IMR-90 (cell line): ENCODE results near the gene CHI3L1. TPM values are rescaled to one million over a fixed set of nuclear protein-coding genes. Genes with fewer than 3 reads are reported as not detected.

Experiments used
- ATAC-seq: fragments of 200-7000 bp; cut with Tn5 transposase; 2 replicates; pipeline ENCODE4 v1.9.1; 2020; ENCODE audit warnings: low read depth, mild to moderate bottlenecking, moderate library complexity
- BruUV-seq: library from RNA; stranded (reverse); fragments of 400-500 nt; replicated peaks from 2 replicates; lab custom pipeline; 2021; lab: Mats Ljungman, UMichigan
- CTCF ChIA-PET: fragments of 300-600 bp; formaldehyde crosslinking; extraction: SDS; loops from one replicate; lab custom pipeline; 2021; ENCODE audit warnings: antibody characterized with exemption; lab: Yijun Ruan, JAX
- POLR2A ChIA-PET: fragments of 300-600 bp; sonication (Branson Sonifier 250); formaldehyde crosslinking; loops from one replicate; lab custom pipeline; 2022; ENCODE audit warnings: antibody characterized with exemption; ENCODE audit not compliant: unreplicated experiment; lab: Charles Lee
- DNase-seq: peaks from one replicate; pipeline ENCODE4 v3.0.0; 2013
- H2AFZ ChIP-seq: replicated peaks from 2 replicates; pipeline ENCODE3; 2013; ENCODE audit warnings: low read length, mild to moderate bottlenecking; ENCODE audit not compliant: poor library complexity
- H2AK5ac ChIP-seq: 2 replicates; pipeline ENCODE4 v1.6.1; 2013; ENCODE audit warnings: low read depth, low read length, inconsistent platforms
- H2AK9ac ChIP-seq: replicated peaks from 2 replicates; pipeline ENCODE3; 2013; ENCODE audit warnings: mild to moderate bottlenecking, low read depth, low read length, moderate library complexity; ENCODE audit not compliant: poor library complexity
- H2BK120ac ChIP-seq: 2 replicates; pipeline ENCODE4 v1.6.1; 2013; ENCODE audit warnings: low read depth, low read length, inconsistent platforms
- H2BK15ac ChIP-seq: 3 replicates; pipeline ENCODE4 v1.6.1; 2013; ENCODE audit warnings: low read depth, low read length, inconsistent platforms
- H2BK20ac ChIP-seq: 2 replicates; pipeline ENCODE4 v1.6.1; 2013; ENCODE audit warnings: low read depth, mild to moderate bottlenecking, inconsistent platforms, low read length, moderate library complexity
- H2BK5ac ChIP-seq: 2 replicates; pipeline ENCODE4 v1.6.1; 2013; ENCODE audit warnings: mild to moderate bottlenecking, low read depth, low read length, inconsistent platforms; ENCODE audit not compliant: poor library complexity, severe bottlenecking
- H3K14ac ChIP-seq: replicated peaks from 2 replicates; pipeline ENCODE4 v1.6.1; 2013; ENCODE audit warnings: low read depth, low read length, inconsistent platforms
- H3K18ac ChIP-seq: 2 replicates; pipeline ENCODE4 v1.6.1; 2013; ENCODE audit warnings: low read depth, low read length, control low read depth
- H3K23ac ChIP-seq: 2 replicates; pipeline ENCODE4 v1.6.1; 2013; ENCODE audit warnings: low read depth, low read length, inconsistent platforms
- H3K27ac ChIP-seq: 2 replicates; pipeline ENCODE4 v1.5.1; 2013; ENCODE audit warnings: mild to moderate bottlenecking, control low read depth, low read length; ENCODE audit not compliant: insufficient read depth
- H3K27me3 ChIP-seq: 2 replicates; pipeline ENCODE4 v1.6.1; 2013; ENCODE audit warnings: low read length; ENCODE audit not compliant: control insufficient read depth, insufficient read depth
- H3K36me3 ChIP-seq: 2 replicates; pipeline ENCODE4 v1.6.1; 2013; ENCODE audit warnings: low read length, mixed read lengths; ENCODE audit not compliant: control insufficient read depth, insufficient read depth
- H3K4ac ChIP-seq: 2 replicates; pipeline ENCODE4 v1.6.1; 2013; ENCODE audit warnings: low read depth, low read length, inconsistent platforms
- H3K4me1 ChIP-seq: 2 replicates; pipeline ENCODE4 v1.6.1; 2013; ENCODE audit warnings: low read length, mixed read lengths; ENCODE audit not compliant: control insufficient read depth, insufficient read depth
- H3K4me2 ChIP-seq: 2 replicates; pipeline ENCODE4 v1.6.1; 2013; ENCODE audit warnings: low read depth, mild to moderate bottlenecking, control low read depth, low read length, moderate library complexity
- H3K4me3 ChIP-seq: 2 replicates; pipeline ENCODE4 v1.5.1; 2013; ENCODE audit warnings: low read depth, mild to moderate bottlenecking, control low read depth, low read length, moderate library complexity; ENCODE audit not compliant: insufficient read depth
- H3K56ac ChIP-seq: 2 replicates; pipeline ENCODE4 v1.6.1; 2013; ENCODE audit warnings: low read length, inconsistent platforms; ENCODE audit not compliant: insufficient read depth; ENCODE audit errors: extremely low read depth
- H3K79me1 ChIP-seq, 2 experiments: 2 replicates each; pipeline ENCODE4 v1.6.1; 2013; ENCODE audit warnings: low read length in 2 of 2, inconsistent platforms in 1 of 2, low read depth in 1 of 2
- H3K9ac ChIP-seq: 2 replicates; pipeline ENCODE4 v1.6.1; 2013; ENCODE audit warnings: low read depth, low read length, control low read depth
- H3K9me1 ChIP-seq: 2 replicates; pipeline ENCODE4 v1.6.1; 2013; ENCODE audit warnings: low read length, inconsistent platforms; ENCODE audit not compliant: insufficient read depth
- H3K9me3 ChIP-seq: 2 replicates; pipeline ENCODE4 v1.6.1; 2013; ENCODE audit warnings: low read length; ENCODE audit not compliant: control insufficient read depth, insufficient read depth
- H4K20me1 ChIP-seq: 2 replicates; pipeline ENCODE4 v1.6.1; 2013; ENCODE audit warnings: low read length, inconsistent platforms; ENCODE audit not compliant: insufficient read depth
- H4K5ac ChIP-seq: 2 replicates; pipeline ENCODE4 v1.6.1; 2013; ENCODE audit warnings: mild to moderate bottlenecking, low read depth, low read length, control low read depth
- H4K8ac ChIP-seq, 2 experiments: 2 replicates each; pipeline ENCODE4 v1.6.1; 2013; ENCODE audit warnings: low read depth in 2 of 2, low read length in 2 of 2, control low read depth in 1 of 2, inconsistent platforms in 1 of 2
- H4K91ac ChIP-seq: 2 replicates; pipeline ENCODE4 v1.6.1; 2013; ENCODE audit warnings: low read depth, low read length, inconsistent platforms; ENCODE audit not compliant: insufficient read depth
- CEBPB ChIP-seq: IDR thresholded peaks from 2 replicates; pipeline ENCODE4 v1.6.1; 2012; ENCODE audit warnings: low read depth, low read length, improper control_type of control experiment
- ELK1 ChIP-seq: fragments of 150-350 bp; IDR thresholded peaks from 2 replicates; pipeline ENCODE4 v1.6.1; 2016; ENCODE audit warnings: low read depth, mild to moderate bottlenecking, low read length, moderate library complexity, borderline replicate concordance
- RAD21 ChIP-seq: IDR thresholded peaks from 2 replicates; pipeline ENCODE4 v1.6.1; 2012; ENCODE audit warnings: low read length, improper control_type of control experiment
- USF2 ChIP-seq: fragments of 150-350 bp; IDR thresholded peaks from 2 replicates; pipeline ENCODE4 v1.6.1; 2017; ENCODE audit warnings: mild to moderate bottlenecking, antibody characterized with exemption, low read length, low read depth
- WGBS, 2 experiments: methylation state at CpG; one replicate each; pipeline versions ENCODE4 v1.1.5 to v1.1.7; 2013; ENCODE audit warnings: missing lambda C conversion rate in 2 of 2; ENCODE audit not compliant: insufficient read length in 1 of 2; ENCODE audit errors: extremely low coverage in 2 of 2; 5-methylcytosine and 5-hydroxymethylcytosine counted together
- dilution Hi-C: fragments of 300-500 bp; cut with HindIII; formaldehyde crosslinking; loops from one replicate; pipeline ENCODE4 v1.14.3; 2018; ENCODE audit warnings: low sequenced_read_pairs; ENCODE audit not compliant: unreplicated experiment
- in situ Hi-C: fragments of 300-500 bp; cut with MboI; formaldehyde crosslinking; loops from 3 replicates; pipeline ENCODE4 v1.14.3; 2019; ENCODE audit warnings: low sequenced_read_pairs, inconsistent platforms, mixed read lengths
- intact Hi-C: fragments of 100-400 bp; cut with micrococcal nuclease; formaldehyde crosslinking; loops from 2 replicates; pipeline ENCODE4 v1.10.0; 2022
- polyA plus RNA-seq, 3 experiments: library from polyadenylated mRNA; depleted of rRNA; stranded (reverse); fragments of >200 nt; gene quantifications; 2 replicates each; pipeline ENCODE4 v1.2.3, GENCODE V29; 2012; ENCODE audit warnings: low replicate concordance in 1 of 3
- total RNA-seq: library from RNA; depleted of rRNA; stranded (reverse); fragments of >200 nt; gene quantifications from 2 replicates; pipeline ENCODE4 v1.2.3, GENCODE V29; 2012

The CHI3L1 gene
- total and polyA plus RNA-seq, 2 of the 4 experiments (the other 2 are of a cell fraction) = 0.17 TPM; not detected in 1

DNA sequence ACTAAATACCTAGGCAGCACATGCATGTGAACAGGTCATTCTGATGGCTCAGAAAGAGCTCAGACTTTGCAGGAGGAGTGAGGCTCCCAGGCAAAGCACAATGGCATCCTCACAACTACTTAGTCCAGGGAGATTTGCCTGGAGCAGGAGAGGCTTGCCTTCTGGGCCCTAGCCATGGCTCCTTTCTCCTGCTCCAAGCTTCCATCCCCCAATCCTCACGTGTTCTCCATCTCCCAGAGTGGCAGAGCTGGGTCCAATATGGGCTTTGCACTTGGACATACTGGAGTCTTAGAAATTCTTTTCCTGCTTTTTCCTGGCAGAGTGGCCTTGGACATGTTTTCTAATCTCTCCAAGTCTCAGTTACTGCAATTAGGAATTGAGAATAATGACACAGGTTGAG is 26.7 kb downstream of the CHI3L1 start:
- H3K27ac ChIP-seq = no peak overlapping the region
- dilution Hi-C loops (no loop called here), intact Hi-C loops (no loop called here), in situ Hi-C loops (no loop called here)
- DNase-seq (no peak), ATAC-seq (no peak)
- H2BK15ac ChIP-seq = no peak overlapping the region
- no peaks in the 10 kb centered on the region for H3K9me1 ChIP-seq
- no peak overlapping the region for H3K14ac ChIP-seq
- no peak overlapping the region for H3K18ac ChIP-seq
- H4K8ac ChIP-seq = no peak overlapping the region
- H3K56ac ChIP-seq = no peak overlapping the region
- H3K4me2 ChIP-seq = no peak overlapping the region
- CTCF ChIA-PET = no interaction called here
- H4K91ac ChIP-seq = no peak overlapping the region
- H3K4me3 ChIP-seq = no peak overlapping the region
- WGBS, 2 experiments = no CpG with 5 or more reads among the region's 1 CpG
- peaks cover 7% of the 10 kb centered on the region; the same call in 1 of the 2 replicates for H3K9me3 ChIP-seq
- no peaks in the 10 kb centered on the region for H4K20me1 ChIP-seq
- H3K23ac ChIP-seq = no peak overlapping the region
- no peak overlapping the region for H2BK120ac ChIP-seq
- no peak overlapping the region for H4K5ac ChIP-seq
- H2BK20ac ChIP-seq = no peak overlapping the region
- no peak overlapping the region for H2BK5ac ChIP-seq
- TF ChIP-seq CEBPB (no peak), USF2 (no peak), RAD21 (no peak), ELK1 (no peak)
- no TSS peak for BruUV-seq
- H2AK5ac ChIP-seq = no peak overlapping the region
- H3K4me1 ChIP-seq = no peaks in the 10 kb centered on the region
- H3K9ac ChIP-seq = no peak overlapping the region
- POLR2A ChIA-PET = no interaction called here
- peaks cover 43% of the 10 kb centered on the region for H3K27me3 ChIP-seq
- no peaks in the 10 kb centered on the region for H3K36me3 ChIP-seq
- H2AK9ac ChIP-seq = no peak overlapping the region
- H2AFZ ChIP-seq = no peak overlapping the region
- no peaks in the 10 kb centered on the region for H3K79me1 ChIP-seq
- no peak overlapping the region for H3K4ac ChIP-seq
